Panc1 (cell line): ENCODE results near the gene STARD7. TPM values are rescaled to one million over a fixed set of nuclear protein-coding genes. Genes with fewer than 3 reads are reported as not detected.

Source experiments
- ATAC-seq: fragments of 200-7000 bp; cut with Tn5 transposase; 2 replicates; pipeline ENCODE4 v1.9.1; 2020; ENCODE audit warnings: mild to moderate bottlenecking, moderate library complexity
- BruUV-seq: library from RNA; stranded (reverse); fragments of 400-500 nt; replicated peaks from 2 replicates; lab custom pipeline; 2021; lab: Mats Ljungman, UMichigan
- CTCF ChIA-PET: fragments of 300-600 bp; sonication (Branson Sonifier 250); formaldehyde crosslinking; loops from one replicate; lab custom pipeline; 2022; ENCODE audit warnings: antibody characterized with exemption; lab: Charles Lee
- POLR2A ChIA-PET: fragments of 300-600 bp; sonication (Branson Sonifier 250); formaldehyde crosslinking; loops from one replicate; lab custom pipeline; 2022; ENCODE audit warnings: antibody characterized with exemption; lab: Charles Lee
- DNase-seq: peaks from one replicate; pipeline ENCODE4 v3.0.0-alpha.2; 2010; ENCODE audit warnings: low read depth, low spot score
- H3K27ac ChIP-seq: 2 replicates; pipeline ENCODE4 v1.5.1; 2011; ENCODE audit warnings: mild to moderate bottlenecking, low read length, inconsistent platforms
- H3K27me3 ChIP-seq: fragments of 200-500 bp; sonication (Bioruptor generic); 2 replicates; pipeline ENCODE4 v1.6.0; 2014; ENCODE audit warnings: low read length, inconsistent platforms; ENCODE audit not compliant: control insufficient read depth, insufficient read depth
- H3K36me3 ChIP-seq: fragments of 200-500 bp; sonication (Bioruptor generic); 2 replicates; pipeline ENCODE4 v1.5.1; 2014; ENCODE audit warnings: inconsistent platforms, mild to moderate bottlenecking, low read length, moderate library complexity; ENCODE audit not compliant: control insufficient read depth, insufficient read depth
- H3K4me1 ChIP-seq: 2 replicates; pipeline ENCODE4 v1.5.1; 2011; ENCODE audit warnings: inconsistent platforms, mild to moderate bottlenecking, low read length, moderate library complexity; ENCODE audit not compliant: control insufficient read depth, insufficient read depth
- H3K4me3 ChIP-seq, 2 experiments: 2 replicates each; pipeline ENCODE4 v1.5.1; 2011 to 2012; ENCODE audit warnings: low read depth in 2 of 2, low read length in 2 of 2, mild to moderate bottlenecking in 2 of 2, inconsistent platforms in 1 of 2, moderate library complexity in 1 of 2
- H3K9me3 ChIP-seq: fragments of 200-500 bp; sonication (Bioruptor generic); 2 replicates; pipeline ENCODE4 v1.5.1; 2014; ENCODE audit warnings: low read depth, mild to moderate bottlenecking, inconsistent platforms, low read length, moderate library complexity; ENCODE audit not compliant: control insufficient read depth, insufficient read depth
- CTCF ChIP-seq: fragments of 450-650 bp; IDR thresholded peaks from 2 replicates; pipeline ENCODE4 v1.5.1; 2017; ENCODE audit warnings: mild to moderate bottlenecking
- POLR2AphosphoS5 ChIP-seq: IDR thresholded peaks from 2 replicates; pipeline ENCODE4 v1.6.1; 2012; ENCODE audit warnings: mild to moderate bottlenecking, low read depth, low read length, moderate library complexity
- REST ChIP-seq, 2 experiments: IDR thresholded peaks; 2 replicates each; pipeline ENCODE4 v1.6.1; 2011 to 2012; ENCODE audit warnings: low read depth in 2 of 2, control low read depth in 1 of 2, low read length in 1 of 2, mild to moderate bottlenecking in 1 of 2, moderate library complexity in 1 of 2; ENCODE audit not compliant: insufficient read depth in 1 of 2
- SIN3A ChIP-seq: IDR thresholded peaks from 2 replicates; pipeline ENCODE4 v1.6.1; 2012; ENCODE audit warnings: low read depth, mild to moderate bottlenecking, low read length, moderate library complexity, borderline replicate concordance; ENCODE audit not compliant: insufficient read depth
- TCF7L2 ChIP-seq: IDR thresholded peaks from 2 replicates; pipeline ENCODE4 v1.6.1; 2011; ENCODE audit warnings: mild to moderate bottlenecking, low read depth, low read length, inconsistent platforms
- in situ Hi-C: cut with HindIII; loops from 2 replicates; pipeline ENCODE4 v1.10.0; 2016; ENCODE audit warnings: low sequenced_read_pairs, low pct_unique_long_range_greater_than_20kb
- intact Hi-C: fragments of 100-400 bp; cut with micrococcal nuclease; formaldehyde crosslinking; loops from one replicate; pipeline ENCODE4 v1.10.0; 2022; ENCODE audit not compliant: unreplicated experiment
- total RNA-seq: library from RNA; stranded (reverse); gene quantifications from one replicate; pipeline ENCODE4 v1.2.1, GENCODE V29; 2021; ENCODE audit not compliant: unreplicated experiment

Gene STARD7
- total RNA-seq, 1 experiment from 2014 or later = 133 TPM

GRCh38 chr2:96239091-96239490, 30.5 kb upstream of the STARD7 start:
- intact Hi-C loops = no loop called here
- DNase-seq = no peak
- no peaks in the 10 kb centered on the region for H3K27me3 ChIP-seq
- no peak overlapping the region for H3K27ac ChIP-seq
- no peak for ATAC-seq
- TF ChIP-seq TCF7L2 = no peak
- TF ChIP-seq SIN3A = no peak
- TF ChIP-seq POLR2AphosphoS5 = no peak
- no peak for TF ChIP-seq CTCF
- no peak for TF ChIP-seq REST (IDR thresholded peaks at IDR 0.05; ENCODE audit: insufficient read depth in 1 of 2, low read depth in 2 of 2, low read length in 1 of 2)
- H3K4me1 ChIP-seq = no peaks in the 10 kb centered on the region
- ChIA-PET CTCF (no interaction called here), POLR2A (no interaction called here)
- H3K36me3 ChIP-seq = no peaks in the 10 kb centered on the region
- H3K9me3 ChIP-seq = no peaks in the 10 kb centered on the region
- H3K4me3 ChIP-seq = no peak overlapping the region
- BruUV-seq = no TSS peak
- in situ Hi-C loops = no loop called here

GRCh38 chr2:96238266-96238665, 29.6 kb upstream of the STARD7 start:
- intact Hi-C loops = no loop called here
- ATAC-seq = no peak
- BruUV-seq = no TSS peak

More at GRCh38 chr2:96238266-96238665, 29.6 kb upstream of the STARD7 start:
- DNase-seq = no peak
- Histone ChIP-seq H3K27ac (no peak overlapping the region), H3K4me1 (no peaks in the 10 kb centered on the region), H3K36me3 (no peaks in the 10 kb centered on the region), H3K9me3 (no peaks in the 10 kb centered on the region), H3K27me3 (no peaks in the 10 kb centered on the region), H3K4me3 (no peak overlapping the region)
- ChIA-PET POLR2A (interaction anchor here (0.6 kb wide), 1 partner anchor 25 kb away, joined by 10 read pairs; no protein-coding TSS in a partner anchor), CTCF (no interaction called here)
- TF ChIP-seq REST (IDR thresholded peaks at IDR 0.05; ENCODE audit: insufficient read depth in 1 of 2, low read depth in 2 of 2, low read length in 1 of 2) (no peak), TCF7L2 (no peak), SIN3A (no peak), POLR2AphosphoS5 (no peak), CTCF (no peak)
- in situ Hi-C loops = no loop called here
